Subcutaneous adipose tissue (tissue), 4 donors: ENCODE measurements around the gene RPL3. TPM values are rescaled to one million over a fixed set of nuclear protein-coding genes. Genes with fewer than 3 reads are reported as not detected.

Source experiments
- CTCF ChIP-seq: fragments of 450-650 bp; IDR thresholded peaks from one replicate; pipeline ENCODE4 v1.5.1; 2016; ENCODE audit warnings: low read depth, mild to moderate bottlenecking, control low read depth, antibody characterized with exemption, moderate library complexity
- total RNA-seq, 4 donors: library from RNA; depleted of rRNA; stranded (reverse); fragments of >200 nt; gene quantifications; one replicate each; pipeline ENCODE4 v1.1.0, GENCODE V29; 2016

Gene RPL3
- total RNA-seq, 4 donors from 2014 or later: 1,287 to 1,894 (median 1,495) TPM

- no peak for TF ChIP-seq CTCF
Measured at GRCh38 chr22:39349506-39349966, 30.1 kb upstream of the RPL3 start.

GRCh38 chr22:39348909-39349505 is 29.6 kb upstream of the RPL3 start:
- no peak for TF ChIP-seq CTCF

GRCh38 chr22:39345231-39345630 is 25.8 kb upstream of the RPL3 start:
- TF ChIP-seq CTCF: no peak

DNA sequence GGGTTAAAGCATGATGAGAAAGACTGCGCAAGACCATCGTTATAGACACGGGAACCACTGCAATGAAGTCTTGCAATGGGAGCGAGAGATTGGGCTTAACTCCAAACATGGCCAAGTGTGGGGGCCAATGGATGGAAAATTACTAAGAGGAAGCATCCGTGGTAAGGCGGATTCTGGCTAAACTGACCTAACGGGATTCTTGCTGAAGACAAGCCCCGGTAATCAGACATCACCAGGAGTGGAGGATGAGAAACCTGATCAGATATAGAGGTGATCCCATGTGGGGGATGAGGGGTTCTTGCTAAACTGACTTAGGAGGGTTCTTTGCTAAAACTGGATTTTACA is 24.6 kb upstream of the RPL3 start:
- no peak for TF ChIP-seq CTCF

DNA sequence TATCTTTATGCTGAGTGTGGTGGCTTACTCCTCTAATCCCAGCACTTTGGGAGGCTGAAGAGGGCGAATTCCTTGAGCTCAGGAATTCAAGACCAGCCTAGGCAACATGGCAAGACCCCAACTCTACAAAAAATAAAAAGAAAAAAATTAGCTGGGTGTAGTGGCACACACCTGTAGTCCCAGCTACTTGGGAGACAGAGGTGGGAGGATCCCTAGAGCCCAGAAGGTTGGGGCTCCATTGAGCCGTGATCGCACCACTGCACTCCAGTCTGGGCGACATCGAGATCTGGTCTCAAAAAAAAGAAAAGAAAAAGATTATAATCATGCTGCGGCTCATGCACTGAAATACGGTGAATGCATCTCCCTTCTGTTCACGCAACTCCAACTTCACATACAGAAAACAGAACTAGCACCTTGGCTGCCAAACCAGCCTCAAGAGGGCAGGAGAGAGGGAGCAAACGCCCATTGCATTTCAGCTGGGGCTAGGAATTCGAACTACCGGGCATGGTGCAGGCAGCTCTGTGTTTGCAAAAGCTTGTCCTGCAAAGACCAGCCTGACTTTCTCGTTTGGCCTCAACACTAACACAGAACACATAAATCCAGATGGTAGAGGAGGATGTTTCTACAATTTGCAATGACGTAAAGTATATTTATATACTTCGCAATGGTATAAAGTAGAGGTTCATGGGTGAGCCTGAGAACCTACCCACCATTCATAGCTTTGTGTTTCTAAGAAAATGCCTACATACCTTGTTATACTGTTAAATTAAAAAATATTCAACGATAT is 24.0 kb upstream of the RPL3 start:
- TF ChIP-seq CTCF: no peak

DNA sequence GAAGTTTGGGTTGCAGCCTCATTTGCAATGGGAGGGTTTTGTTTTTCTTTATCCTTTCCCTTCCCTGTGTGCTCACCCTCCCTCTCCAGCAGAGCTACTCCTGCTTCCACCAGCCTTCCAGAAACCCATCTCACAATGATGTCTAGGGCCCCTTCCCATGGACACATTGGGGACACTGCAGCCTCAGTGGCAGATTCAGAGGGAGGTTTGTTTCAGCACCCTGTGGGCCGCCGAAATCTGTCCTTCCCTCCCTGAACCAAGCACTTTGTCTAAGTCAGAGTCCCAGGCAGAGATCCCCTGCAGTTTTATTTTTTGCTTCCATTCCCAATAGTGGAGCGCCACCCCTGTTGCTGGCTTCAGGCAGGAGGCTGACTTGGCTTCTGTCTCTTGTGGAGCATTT is 21.8 kb upstream of the RPL3 start:
- no peak for TF ChIP-seq CTCF

GRCh38 chr22:39336411-39336810 is 17.0 kb upstream of the RPL3 start:
- no peak for TF ChIP-seq CTCF
